8988T (cell line): ENCODE measurements around the gene GPRIN1.
A peak's percentile ranks its signal among the peaks of the same experiment; 100 is the strongest.
"Not testable (repeated sequence)": the region's sequence is repeated elsewhere in the genome, so short reads cannot be mapped to it uniquely, and the experiment has no call there.

ENCODE experiments used
- DNase-seq: peaks from one replicate; pipeline ENCODE4 v3.0.0; 2011

GPRIN1 gene

GRCh38 chr5:176595386-176595943, 14.5 kb downstream of the GPRIN1 start:
- no peak for DNase-seq

- DNase-seq, result no peak
Observed at GRCh38 chr5:176594554-176594953, 15.4 kb downstream of the GPRIN1 start.

- DNase-seq, result no peak
Observed at GRCh38 chr5:176593273-176593869, 16.6 kb downstream of the GPRIN1 start.

GRCh38 chr5:176592573-176592972, 17.4 kb downstream of the GPRIN1 start:
- no peak for DNase-seq

GRCh38 chr5:176591667-176592066, 18.3 kb downstream of the GPRIN1 start:
- DNase-seq, result not testable (repeated sequence)

- DNase-seq, result no peak
Observed at GRCh38 chr5:176590035-176590717, 19.8 kb downstream of the GPRIN1 start.

GRCh38 chr5:176589039-176589769, 20.8 kb downstream of the GPRIN1 start:
- DNase-seq, result no peak

GRCh38 chr5:176588297-176588696, 21.7 kb downstream of the GPRIN1 start:
- no peak for DNase-seq

GRCh38 chr5:176587398-176587797, 22.6 kb downstream of the GPRIN1 start:
- DNase-seq, result no peak

- DNase-seq, result no peak
Observed at GRCh38 chr5:176583076-176583475, 26.9 kb downstream of the GPRIN1 start.

GRCh38 chr5:176581361-176581760, 28.6 kb downstream of the GPRIN1 start:
- no peak for DNase-seq

GRCh38 chr5:176579323-176579722, 30.6 kb downstream of the GPRIN1 start:
- no peak for DNase-seq

- DNase-seq, result peak; percentile 95
Observed at GRCh38 chr5:176578391-176578808, 31.6 kb downstream of the GPRIN1 start.

GRCh38 chr5:176577312-176578176, 32.4 kb downstream of the GPRIN1 start:
- DNase-seq, result no peak

- no peak for DNase-seq
Observed at GRCh38 chr5:176575488-176576422, 34.2 kb downstream of the GPRIN1 start.

GRCh38 chr5:176575066-176575465, 34.9 kb downstream of the GPRIN1 start:
- no peak for DNase-seq

GRCh38 chr5:176574297-176574591, 35.7 kb downstream of the GPRIN1 start:
- no peak for DNase-seq

GRCh38 chr5:176573564-176574296, 36.2 kb downstream of the GPRIN1 start:
- peak; percentile 93 for DNase-seq

- DNase-seq, result no peak
Observed at GRCh38 chr5:176570044-176570443, 39.9 kb downstream of the GPRIN1 start.

- no peak for DNase-seq
Observed at GRCh38 chr5:176568657-176569056, 41.3 kb downstream of the GPRIN1 start.

GRCh38 chr5:176565760-176566288, 44.1 kb downstream of the GPRIN1 start:
- no peak for DNase-seq
